ENCODE results near the gene CENPL. TPM values are rescaled to one million over a fixed set of nuclear protein-coding genes. Genes with fewer than 3 reads are reported as not detected.
"Not testable (repeated sequence)": the region's sequence is repeated elsewhere in the genome, so short reads cannot be mapped to it uniquely, and the experiment has no call there.

Gene CENPL
- total RNA-seq, 1 donor from 2014 or later = 12.8 TPM

DNA sequence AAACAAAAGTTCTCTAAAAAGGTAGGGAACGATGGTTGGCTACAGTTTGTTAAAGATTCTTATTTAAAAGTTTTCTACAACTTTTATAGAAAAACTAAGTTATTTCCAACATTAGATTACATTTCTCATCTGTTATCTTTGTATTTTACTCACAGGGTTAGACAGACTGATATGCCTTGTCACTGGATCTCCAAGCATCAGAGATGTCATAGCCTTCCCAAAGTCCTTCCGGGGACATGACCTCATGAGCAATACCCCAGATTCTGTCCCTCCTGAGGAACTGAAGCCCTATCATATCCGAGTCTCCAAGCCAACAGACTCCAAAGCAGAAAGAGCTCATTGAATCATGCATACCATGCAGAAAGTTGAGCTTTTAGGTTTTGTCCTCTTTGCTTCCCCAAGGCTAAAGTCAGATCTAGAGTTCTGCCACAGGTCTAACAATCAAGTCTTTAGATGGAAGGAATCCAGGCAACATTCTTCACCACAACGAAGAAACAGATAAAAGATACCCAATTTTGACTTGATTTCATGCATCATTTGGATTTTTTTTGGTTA is 32.8 kb upstream of the CENPL start:
- no peak for DNase-seq

DNA sequence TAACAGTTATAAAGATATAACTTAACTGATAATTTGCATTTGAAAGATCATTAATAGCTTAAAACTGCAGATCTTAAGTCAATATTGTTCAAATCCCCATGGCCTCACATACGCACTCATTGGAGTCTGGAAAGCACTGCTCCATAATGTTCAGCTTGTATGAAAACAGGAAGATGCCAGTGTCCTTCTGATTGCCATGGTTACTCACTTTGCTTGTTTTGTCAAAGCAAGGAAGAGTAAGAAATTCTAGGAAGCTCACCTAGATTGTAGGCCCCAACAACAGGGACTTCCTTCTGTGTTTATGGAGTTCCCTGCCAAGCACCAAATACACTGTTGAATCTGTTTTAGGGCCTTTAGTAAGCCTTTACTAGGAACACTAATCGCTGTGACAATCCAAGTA is 32.2 kb upstream of the CENPL start:
- DNase-seq = no peak

GRCh38 chr1:173856014-173856413 is 31.3 kb upstream of the CENPL start:
- DNase-seq = no peak

GRCh38 chr1:173853074-173853473 is 28.4 kb upstream of the CENPL start:
- DNase-seq = peak; percentile 20

GRCh38 chr1:173852105-173852504 is 27.4 kb upstream of the CENPL start:
- DNase-seq = no peak

- DNase-seq = no peak
These were observed 8.1 kb upstream of the CENPL start for GRCh38 chr1:173832748-173833147.

- no peak for DNase-seq
These were observed 2.9 kb upstream of the CENPL start for GRCh38 chr1:173827611-173828010.

DNA sequence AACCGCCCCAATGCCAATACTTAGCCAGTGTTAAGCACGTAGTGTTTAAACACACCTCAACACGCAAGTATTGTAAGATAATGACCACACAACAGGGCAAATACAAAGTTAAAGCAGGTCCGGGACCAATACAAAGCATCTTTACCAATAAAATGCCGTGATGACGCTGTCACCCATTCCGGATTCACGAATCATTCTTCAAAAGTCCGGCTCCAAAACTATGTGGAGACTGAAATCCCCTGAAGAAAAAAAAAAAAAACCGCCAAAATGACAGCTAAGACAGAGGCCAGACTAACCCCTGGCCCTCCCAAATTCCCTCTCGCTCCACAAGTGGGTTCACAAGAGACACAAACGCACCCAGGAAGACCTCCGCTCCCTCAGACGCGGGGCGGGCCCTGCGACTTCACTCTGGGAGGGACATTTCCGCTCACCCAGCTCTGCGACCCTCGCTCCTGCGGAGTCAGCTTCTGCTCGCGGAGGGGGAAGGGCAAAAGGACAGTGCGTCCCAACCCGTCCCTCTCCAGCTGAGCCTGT is 835 bp downstream of the CENPL start:
- no peak for DNase-seq

DNA sequence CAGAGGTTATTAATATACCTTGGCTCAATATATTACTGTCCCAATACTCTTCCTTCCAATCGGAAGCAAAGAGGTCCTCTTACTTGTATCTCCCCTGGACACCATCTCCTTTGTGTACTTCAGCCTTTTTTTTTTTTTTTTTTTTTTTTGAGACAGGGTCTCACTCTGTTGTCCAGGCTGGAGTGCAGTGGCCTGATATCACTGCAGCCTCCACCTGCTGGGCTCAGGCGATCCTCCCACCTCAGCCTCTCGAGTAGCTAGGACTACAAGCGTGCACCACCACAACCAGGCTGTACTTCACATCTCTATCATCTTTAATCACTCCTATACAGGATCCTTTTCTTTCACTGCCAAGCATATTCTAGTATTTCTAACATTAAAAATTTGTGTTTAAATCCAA is 3.0 kb downstream of the CENPL start:
- no peak for DNase-seq

DNA sequence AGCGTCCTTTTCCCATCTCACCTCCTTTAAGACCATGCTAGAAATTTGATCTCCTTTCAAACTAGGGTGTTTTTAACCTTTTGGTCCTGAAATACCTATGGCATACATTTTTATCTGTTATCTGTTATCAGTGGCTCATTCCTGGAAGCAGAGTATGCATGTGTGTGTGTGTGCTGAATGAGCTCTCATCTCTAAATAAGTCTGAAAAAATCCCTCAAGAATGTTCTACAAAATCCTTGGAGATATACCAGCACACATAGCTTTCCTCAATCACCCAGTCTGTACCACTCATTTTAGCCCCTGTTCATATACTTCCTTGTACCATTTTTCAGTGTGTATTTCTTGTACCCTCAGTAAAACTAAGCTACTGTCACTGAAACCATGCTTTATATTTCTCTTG is 6.2 kb downstream of the CENPL start:
- no peak for DNase-seq

- not testable (repeated sequence) for DNase-seq
These were observed 11.0 kb downstream of the CENPL start for GRCh38 chr1:173813654-173814053.

DNA sequence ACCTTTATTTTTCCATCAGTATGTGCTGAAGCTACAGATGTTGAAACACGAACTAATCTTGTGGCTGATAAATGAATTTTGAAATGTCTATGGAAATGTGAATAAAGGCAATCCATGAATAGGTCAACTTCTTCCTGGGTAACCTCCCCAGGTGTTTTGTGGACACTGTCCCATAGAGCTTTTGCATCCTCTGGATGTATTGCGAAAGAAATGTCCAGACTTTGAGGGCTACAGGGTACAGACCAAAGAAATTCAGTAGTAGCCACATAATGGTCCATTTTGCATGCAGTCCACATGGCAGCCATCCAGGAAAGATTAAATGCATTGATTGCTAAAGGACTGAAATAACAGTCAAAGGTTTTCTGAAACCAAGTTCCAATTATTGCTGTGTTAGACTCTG is 21.7 kb downstream of the CENPL start:
- DNase-seq = no peak

DNA sequence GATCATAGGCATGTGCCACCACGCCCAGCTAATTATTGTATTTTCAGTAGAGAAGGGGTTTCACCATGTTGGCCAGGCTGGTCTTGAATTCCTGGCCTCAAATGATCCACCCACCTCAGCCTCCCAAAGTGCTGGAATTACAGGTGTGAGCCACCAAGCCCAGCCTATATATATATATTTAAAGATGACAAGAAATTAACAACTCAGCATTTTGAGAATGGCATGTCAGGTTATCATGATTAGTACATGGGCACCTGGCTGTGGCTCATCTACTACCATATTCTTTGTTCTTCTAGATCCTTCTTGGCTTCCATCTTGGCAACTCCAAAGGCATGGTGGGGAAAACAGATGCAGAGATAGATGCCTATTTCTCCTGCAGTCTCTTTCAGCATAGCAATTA is 24.7 kb downstream of the CENPL start:
- not testable (repeated sequence) for DNase-seq

- DNase-seq = no peak
These were observed 26.6 kb downstream of the CENPL start for GRCh38 chr1:173798078-173798477.

DNA sequence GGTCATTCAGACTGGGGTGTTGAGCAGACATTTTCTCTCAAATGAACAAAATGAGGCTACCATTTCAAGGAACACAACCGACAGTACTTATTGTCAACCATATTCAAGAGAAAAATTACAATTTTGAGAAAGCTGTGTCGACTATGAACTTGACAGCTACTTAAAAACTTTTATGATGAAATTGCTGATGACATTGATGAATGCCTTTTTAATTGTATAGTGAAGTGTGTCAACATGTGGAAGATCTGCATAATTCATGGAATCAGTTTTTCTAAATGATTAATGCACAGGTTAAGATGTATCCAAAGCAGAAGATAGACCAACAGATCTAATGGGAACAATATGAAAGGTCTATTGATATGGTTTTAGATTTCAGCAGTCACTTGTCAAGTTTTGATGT is 34.8 kb downstream of the CENPL start:
- no peak for DNase-seq

GRCh38 chr1:173784997-173785396 is 39.7 kb downstream of the CENPL start:
- no peak for DNase-seq

- DNase-seq = no peak
These were observed 44.7 kb downstream of the CENPL start for GRCh38 chr1:173779936-173780335.

DNA sequence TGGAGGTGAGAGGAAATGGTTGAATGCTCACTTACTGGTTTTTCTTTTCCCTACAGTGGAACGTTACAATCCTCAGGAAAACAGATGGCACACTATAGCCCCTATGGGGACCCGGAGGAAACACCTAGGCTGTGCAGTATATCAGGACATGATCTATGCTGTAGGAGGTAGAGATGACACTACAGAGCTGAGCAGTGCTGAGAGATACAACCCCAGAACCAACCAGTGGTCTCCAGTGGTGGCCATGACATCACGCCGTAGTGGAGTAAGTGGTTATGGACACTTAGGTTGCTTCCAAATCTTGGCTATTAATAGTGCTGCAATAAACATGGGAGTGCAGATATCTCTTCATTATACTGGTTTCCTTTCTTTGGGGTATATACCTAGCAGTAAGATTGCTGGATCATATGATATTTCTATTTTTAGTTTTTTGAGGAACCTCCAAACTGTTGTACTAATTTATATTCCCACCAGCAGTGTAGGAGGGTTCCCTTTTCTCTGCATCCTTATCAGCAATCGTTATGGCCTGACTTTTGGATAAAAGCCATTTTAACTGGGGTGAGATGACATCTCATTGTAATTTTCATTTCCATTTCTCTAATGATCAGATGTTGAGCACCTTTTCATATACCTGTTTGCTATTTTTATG is 49.0 kb downstream of the CENPL start:
- DNase-seq = no peak

GRCh38 chr1:173771560-173771959 is 53.1 kb downstream of the CENPL start:
- DNase-seq = no peak

DNA sequence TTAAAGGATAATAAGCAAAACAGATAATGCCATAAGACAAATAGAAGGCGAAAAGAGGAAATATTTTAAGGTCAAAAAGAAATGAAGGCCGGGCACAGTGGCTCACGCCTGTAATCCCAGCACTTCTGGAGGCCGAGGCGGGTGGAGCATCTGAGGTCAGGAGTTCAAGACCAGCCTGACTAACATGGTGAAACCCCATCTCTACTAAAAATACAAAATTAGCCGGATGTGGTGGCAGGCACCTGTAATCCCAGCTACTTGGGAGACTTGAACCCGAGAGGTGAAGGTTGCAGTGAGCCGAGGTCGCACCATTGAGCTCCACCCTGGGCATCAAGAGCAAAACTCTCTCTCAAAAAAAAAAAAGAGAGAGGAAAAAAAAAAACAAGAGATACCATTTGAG is 54.4 kb downstream of the CENPL start:
- not testable (repeated sequence) for DNase-seq

- no peak for DNase-seq
These were observed 55.9 kb downstream of the CENPL start for GRCh38 chr1:173768827-173769226.

DNA sequence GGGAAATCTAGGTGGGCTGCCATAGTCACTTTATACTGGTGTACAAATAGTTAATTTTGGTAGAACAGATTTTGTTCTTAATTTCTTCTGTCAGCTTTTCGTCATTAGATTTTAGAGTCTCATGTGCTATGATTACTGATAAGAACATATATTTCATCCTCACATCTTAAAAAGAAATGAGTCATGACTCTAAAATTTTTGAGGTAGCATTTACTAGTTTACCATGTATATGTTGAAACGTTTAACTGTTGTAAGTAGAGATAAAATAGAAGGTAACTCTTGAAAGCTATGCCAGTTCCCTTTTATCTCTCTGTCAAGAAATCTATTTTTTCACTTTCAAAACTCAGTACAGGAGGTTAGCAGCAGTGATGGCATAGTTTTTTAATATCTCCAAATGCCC is 56.5 kb downstream of the CENPL start:
- DNase-seq = no peak

DNA sequence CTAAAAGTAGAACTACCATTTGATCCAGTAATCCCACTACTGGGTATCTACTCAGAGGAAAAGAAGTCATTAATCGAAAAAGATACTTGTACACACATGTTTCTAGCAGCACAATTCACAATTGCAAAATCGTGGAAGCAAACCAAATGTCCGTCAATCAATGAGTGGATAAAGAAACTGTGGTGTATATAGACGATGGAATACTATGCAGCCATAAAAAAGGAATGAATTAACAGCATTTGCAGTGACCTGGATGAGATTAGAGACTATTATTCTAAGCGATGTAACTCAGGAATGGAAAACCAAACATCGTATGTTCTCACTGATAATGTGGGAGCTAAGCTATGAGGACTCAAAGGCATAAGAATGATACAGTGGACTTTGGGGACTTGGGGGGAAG is 60.4 kb downstream of the CENPL start:
- DNase-seq = not testable (repeated sequence)

DNA sequence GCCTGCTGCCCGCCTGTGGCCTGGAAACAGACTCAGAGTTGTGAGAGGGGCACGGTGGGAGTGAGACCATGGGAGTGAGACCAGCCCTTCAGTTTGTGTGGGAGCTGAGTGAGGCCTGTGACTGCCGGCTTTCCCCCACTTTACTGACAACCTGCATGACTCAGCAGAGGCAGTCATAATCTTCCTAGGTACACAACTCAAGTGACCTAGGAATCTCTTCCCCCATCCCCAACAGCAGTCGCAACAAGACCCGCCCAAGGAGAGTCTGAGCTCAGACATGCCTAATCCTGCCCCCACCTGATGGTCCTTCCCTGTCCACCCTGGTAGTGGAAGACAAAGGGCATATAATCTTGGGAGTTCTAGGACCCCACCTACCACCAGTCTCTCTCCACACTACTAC is 65.7 kb downstream of the CENPL start:
- DNase-seq = no peak

All from skin of body (tissue), 2 donors.